Measurements from ENCODE around the gene ATG5.
"Not testable (repeated sequence)": the region's sequence is repeated elsewhere in the genome, so short reads cannot be mapped to it uniquely, and the experiment has no call there.

The ATG5 gene

GRCh38 chr6:106256201-106256968 lies 69.2 kb downstream of the ATG5 start:
- DNase-seq: peak in 2 of 3 experiments; percentile 44 to 49

GRCh38 chr6:106255306-106255705 lies 70.3 kb downstream of the ATG5 start:
- DNase-seq: no peak

- DNase-seq: peak in 1 of 3 experiments; percentile 70
Measured at GRCh38 chr6:106254636-106255035, 70.9 kb downstream of the ATG5 start.

GRCh38 chr6:106253731-106254130 lies 71.8 kb downstream of the ATG5 start:
- no peak for DNase-seq

- no peak for DNase-seq
Measured at GRCh38 chr6:106253172-106253571, 72.4 kb downstream of the ATG5 start.

- DNase-seq: no peak
Measured at GRCh38 chr6:106252687-106253086, 72.9 kb downstream of the ATG5 start.

- not testable (repeated sequence) for DNase-seq
Measured at GRCh38 chr6:106251531-106252255, 73.9 kb downstream of the ATG5 start.

GRCh38 chr6:106250953-106251352 lies 74.6 kb downstream of the ATG5 start:
- DNase-seq: no peak

GRCh38 chr6:106249658-106250057 lies 75.9 kb downstream of the ATG5 start:
- DNase-seq: no peak

GRCh38 chr6:106247733-106248132 lies 77.8 kb downstream of the ATG5 start:
- no peak for DNase-seq

GRCh38 chr6:106247293-106247692 lies 78.3 kb downstream of the ATG5 start:
- no peak for DNase-seq

- no peak for DNase-seq
Measured at GRCh38 chr6:106244931-106245330, 80.6 kb downstream of the ATG5 start.

- no peak for DNase-seq
Measured at GRCh38 chr6:106244521-106244920, 81.0 kb downstream of the ATG5 start.

- DNase-seq: no peak
Measured at GRCh38 chr6:106243261-106243660, 82.3 kb downstream of the ATG5 start.

- DNase-seq: no peak
Measured at GRCh38 chr6:106241498-106241897, 84.1 kb downstream of the ATG5 start.

- DNase-seq: no peak
Measured at GRCh38 chr6:106237286-106237685, 88.3 kb downstream of the ATG5 start.

- DNase-seq: peak in 1 of 3 experiments; percentile 4
Measured at GRCh38 chr6:106229876-106230445, 95.6 kb downstream of the ATG5 start.

- no peak for DNase-seq
Measured at GRCh38 chr6:106227612-106228507, 97.7 kb downstream of the ATG5 start.

GRCh38 chr6:106226676-106227075 lies 98.9 kb downstream of the ATG5 start:
- no peak for DNase-seq

GRCh38 chr6:106225581-106225980 lies 100.0 kb downstream of the ATG5 start:
- DNase-seq: peak in 1 of 3 experiments; percentile 10

- DNase-seq: peak; percentile 18 to 79 (median 50)
Measured at GRCh38 chr6:106223300-106223930, 102.1 kb downstream of the ATG5 start.

GRCh38 chr6:106220485-106220884 lies 105.1 kb downstream of the ATG5 start:
- no peak for DNase-seq
